HG03064 (cell line): ENCODE data around the gene MED1.
"Not testable (repeated sequence)": the region's sequence is repeated elsewhere in the genome, so short reads cannot be mapped to it uniquely, and the experiment has no call there.

ENCODE experiments used
- ATAC-seq: cut with Tn5 transposase; IDR thresholded peaks from one replicate; pipeline ENCODE4 v1.9.1; 2021; ENCODE audit warnings: low read depth; ENCODE audit not compliant: unreplicated experiment

MED1 gene

GRCh38 chr17:39443326-39443725, 7.7 kb downstream of the MED1 start:
- no peak for ATAC-seq

- not testable (repeated sequence) for ATAC-seq
Measured at GRCh38 chr17:39439868-39440267, 11.2 kb downstream of the MED1 start.

GRCh38 chr17:39429600-39429999, 21.5 kb downstream of the MED1 start:
- ATAC-seq, result no peak

- ATAC-seq, result no peak
Measured at GRCh38 chr17:39416141-39416540, 34.9 kb downstream of the MED1 start.

GRCh38 chr17:39410279-39410678, 40.8 kb downstream of the MED1 start:
- ATAC-seq, result no peak

GRCh38 chr17:39408360-39408759, 42.7 kb downstream of the MED1 start:
- no peak for ATAC-seq

- no peak for ATAC-seq
Measured at GRCh38 chr17:39406951-39407350, 44.1 kb downstream of the MED1 start.

- no peak for ATAC-seq
Measured at GRCh38 chr17:39405436-39405835, 45.6 kb downstream of the MED1 start.

- no peak for ATAC-seq
Measured at GRCh38 chr17:39404542-39405378, 46.3 kb downstream of the MED1 start.

- no peak for ATAC-seq
Measured at GRCh38 chr17:39402890-39403605, 48.0 kb downstream of the MED1 start.

GRCh38 chr17:39402244-39402889, 48.7 kb downstream of the MED1 start:
- no peak for ATAC-seq

- no peak for ATAC-seq
Measured at GRCh38 chr17:39401412-39402243, 49.4 kb downstream of the MED1 start, which contains the start of gene FBXL20. Gene FBXL20, minus strand, starts transcription at chr17:39401626. Its CDS starts 224 bp downstream, at chr17:39401402.

- ATAC-seq, result no peak
Measured at GRCh38 chr17:39400547-39401411, 50.3 kb downstream of the MED1 start.

- no peak for ATAC-seq
Measured at GRCh38 chr17:39399791-39400190, 51.3 kb downstream of the MED1 start.

- no peak for ATAC-seq
Measured at GRCh38 chr17:39393736-39394135, 57.3 kb downstream of the MED1 start.

- ATAC-seq, result no peak
Measured at GRCh38 chr17:39391448-39391847, 59.6 kb downstream of the MED1 start.

- ATAC-seq, result no peak
Measured at GRCh38 chr17:39385040-39385439, 66.0 kb downstream of the MED1 start.

- no peak for ATAC-seq
Measured at GRCh38 chr17:39380144-39380543, 70.9 kb downstream of the MED1 start.

- ATAC-seq, result no peak
Measured at GRCh38 chr17:39376434-39376833, 74.6 kb downstream of the MED1 start.
